ENCODE results near the gene HES2. TPM values are rescaled to one million over a fixed set of nuclear protein-coding genes. Genes with fewer than 3 reads are reported as not detected.
"Not testable (repeated sequence)": the region's sequence is repeated elsewhere in the genome, so short reads cannot be mapped to it uniquely, and the experiment has no call there.

The HES2 gene, protein sequence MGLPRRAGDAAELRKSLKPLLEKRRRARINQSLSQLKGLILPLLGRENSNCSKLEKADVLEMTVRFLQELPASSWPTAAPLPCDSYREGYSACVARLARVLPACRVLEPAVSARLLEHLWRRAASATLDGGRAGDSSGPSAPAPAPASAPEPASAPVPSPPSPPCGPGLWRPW
- 0.24 TPM for total RNA-seq (ENCODE audit: insufficient read depth, low replicate concordance)

- DNase-seq (ENCODE audit: low spot score) = no peak
These were observed at the start of gene HES2 for GRCh38 chr1:6419804-6420453. Gene HES2 (minus strand): TSS chr1:6419919. CDS start chr1:6419820, 99 bp downstream.

- no peak for DNase-seq (ENCODE audit: low spot score)
These were observed 49.2 kb upstream of the HES2 start for GRCh38 chr1:6468729-6469461.

GRCh38 chr1:6467744-6468688 is 48.3 kb upstream of the HES2 start:
- no peak for DNase-seq (ENCODE audit: low spot score)

DNA sequence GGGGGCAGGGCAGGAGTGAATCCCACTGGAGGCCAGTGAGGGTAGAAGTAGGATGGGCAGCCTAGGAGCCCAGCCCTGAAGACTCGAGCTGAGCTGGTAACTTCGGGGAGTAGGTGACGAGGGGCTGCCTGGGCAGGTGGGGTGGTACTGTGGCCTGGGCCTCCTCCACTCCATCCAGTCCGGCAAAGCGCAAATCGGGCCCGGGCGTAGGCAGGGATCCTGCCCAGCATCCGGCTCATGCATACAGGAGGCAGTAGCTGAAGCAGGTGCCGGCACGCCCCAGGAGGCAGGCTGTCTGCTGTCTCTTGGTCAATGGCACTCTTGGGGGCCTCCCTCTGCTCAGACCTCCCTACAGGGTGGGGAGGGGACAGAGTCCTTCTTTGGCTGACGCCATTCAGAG is 47.5 kb upstream of the HES2 start:
- DNase-seq (ENCODE audit: low spot score) = no peak

DNA sequence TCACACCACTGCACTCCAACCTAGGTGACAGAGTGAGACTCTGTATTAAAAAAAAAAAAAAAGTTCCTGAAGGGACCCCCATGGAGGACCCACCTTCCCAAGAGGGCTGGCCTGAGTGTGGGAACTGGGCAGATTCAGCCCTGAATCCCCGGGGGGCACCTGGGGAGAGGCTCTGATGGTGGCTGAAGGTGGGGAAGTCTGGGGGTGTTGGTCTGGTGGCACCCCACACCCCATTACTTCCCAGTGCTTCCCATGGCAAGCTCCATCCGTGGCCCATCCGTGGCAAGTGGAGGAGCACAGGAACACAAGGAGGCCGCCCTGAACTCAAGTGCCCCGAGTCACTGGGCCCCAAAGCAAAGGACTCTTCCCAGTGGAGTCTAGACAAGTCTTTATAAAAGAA is 47.0 kb upstream of the HES2 start:
- DNase-seq (ENCODE audit: low spot score) = no peak

DNA sequence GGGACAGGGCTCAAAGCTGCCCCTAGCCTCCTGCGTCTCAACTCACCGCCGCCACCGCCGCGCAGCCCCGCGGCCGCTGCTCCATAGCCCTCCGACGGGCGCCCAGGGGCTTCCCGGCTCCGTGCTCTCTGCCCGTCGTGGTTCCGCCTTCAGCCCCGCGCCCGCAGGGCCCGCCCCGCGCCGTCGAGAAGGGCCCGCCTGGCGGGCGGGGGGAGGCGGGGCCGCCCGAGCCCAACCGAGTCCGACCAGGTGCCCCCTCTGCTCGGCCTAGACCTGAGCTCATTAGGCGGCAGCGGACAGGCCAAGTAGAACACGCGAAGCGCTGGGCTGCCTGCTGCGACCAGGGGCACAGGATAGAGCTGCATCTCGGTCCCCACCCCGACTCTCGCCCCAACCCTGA is 46.3 kb upstream of the HES2 start, which contains the start of gene TNFRSF25:
Gene TNFRSF25 (minus strand): TSS at position 151 of the 400 bp plus-strand sequence. CDS start 66 bp downstream, at position 85.
- DNase-seq (ENCODE audit: low spot score) = no peak

GRCh38 chr1:6465461-6466005 is 45.8 kb upstream of the HES2 start:
- no peak for DNase-seq (ENCODE audit: low spot score)

DNA sequence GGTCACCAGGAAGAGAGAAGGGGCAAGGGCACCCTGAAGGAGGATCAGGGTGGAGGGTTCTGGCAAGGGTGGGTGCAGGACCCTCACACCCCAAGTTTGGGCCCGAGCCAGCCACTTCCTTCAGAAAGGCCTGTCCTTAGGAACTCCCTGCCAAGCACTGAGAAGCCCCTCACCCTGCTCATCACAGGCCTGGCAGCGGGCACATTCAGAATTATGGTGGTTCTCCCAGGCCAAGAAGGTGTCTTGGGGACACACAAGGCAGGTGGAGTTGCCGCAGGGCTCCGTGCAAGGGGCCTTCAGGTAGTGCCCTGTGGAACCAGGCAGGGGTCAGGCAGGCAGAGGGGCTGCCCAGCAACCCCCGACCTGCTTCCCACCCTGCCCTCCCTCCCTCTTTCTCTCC is 45.2 kb upstream of the HES2 start:
- no peak for DNase-seq (ENCODE audit: low spot score)

DNA sequence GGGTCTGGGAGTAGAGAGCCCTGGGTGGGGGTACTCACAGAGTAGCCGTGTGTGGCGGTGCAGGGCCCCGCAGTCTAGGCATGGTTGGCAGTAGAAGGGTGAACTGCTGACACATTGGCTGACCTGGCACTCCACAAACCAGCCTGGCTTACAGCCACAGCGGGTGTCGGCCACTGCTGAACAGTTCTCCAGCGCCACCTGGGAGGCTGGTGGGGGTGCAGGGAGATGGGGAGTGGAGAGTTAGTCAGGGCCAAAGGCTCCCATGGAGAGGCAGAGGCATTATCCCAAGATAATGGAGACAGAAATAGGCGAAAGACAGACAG is 44.8 kb upstream of the HES2 start:
- DNase-seq (ENCODE audit: low spot score) = no peak

DNA sequence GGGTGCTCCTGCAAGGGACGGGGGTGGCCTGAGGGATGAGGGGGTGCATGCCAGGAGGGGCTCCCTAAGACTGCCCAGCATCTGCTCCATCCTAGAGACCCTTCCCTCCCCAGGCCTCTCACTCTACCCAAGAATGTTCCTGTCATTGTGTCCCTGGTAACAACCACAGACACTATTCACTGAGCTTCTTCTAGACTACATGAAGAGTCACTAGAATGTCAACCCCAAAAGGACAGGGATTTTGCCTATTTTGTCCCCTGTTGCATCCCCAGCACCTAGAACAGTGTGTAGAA is 43.3 kb upstream of the HES2 start:
- DNase-seq (ENCODE audit: low spot score) = no peak

DNA sequence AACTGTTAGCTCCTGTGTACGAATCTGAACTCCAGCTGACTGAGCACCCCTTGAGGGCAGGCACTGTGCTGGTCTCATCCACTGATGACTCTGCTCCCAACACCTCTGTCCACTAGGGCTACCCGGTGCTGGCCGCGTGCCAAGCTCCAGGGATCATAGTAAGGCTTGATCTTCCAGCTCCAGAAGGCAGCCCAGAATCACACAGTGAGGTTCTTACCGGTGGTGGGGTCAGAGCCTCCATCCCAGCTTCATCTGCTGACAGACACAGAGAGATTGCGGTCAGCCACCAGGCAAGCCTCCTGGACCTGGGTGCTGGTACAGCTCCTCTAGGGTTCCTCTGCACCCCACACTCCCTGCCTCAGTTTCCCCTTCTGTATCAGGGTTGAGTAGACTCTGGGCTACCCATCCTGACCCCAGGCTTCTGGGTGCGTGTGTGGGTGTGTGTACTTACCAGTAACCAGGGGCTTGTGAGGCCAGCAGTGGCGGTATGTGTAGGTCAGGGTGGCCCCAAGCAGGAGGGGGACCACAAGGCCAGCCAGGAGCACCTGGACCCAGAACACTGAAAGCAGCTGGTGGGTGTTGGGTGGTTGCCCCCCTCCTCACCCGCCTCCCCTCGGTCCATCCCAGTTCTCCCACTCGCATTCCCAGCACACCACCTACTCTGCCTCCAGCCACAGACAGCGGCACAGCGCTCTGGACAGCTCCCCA is 42.8 kb upstream of the HES2 start:
- DNase-seq (ENCODE audit: low spot score) = no peak

GRCh38 chr1:6461538-6462411 is 42.1 kb upstream of the HES2 start:
- DNase-seq (ENCODE audit: low spot score) = no peak

- no peak for DNase-seq (ENCODE audit: low spot score)
These were observed 41.4 kb upstream of the HES2 start for GRCh38 chr1:6461051-6461530.

DNA sequence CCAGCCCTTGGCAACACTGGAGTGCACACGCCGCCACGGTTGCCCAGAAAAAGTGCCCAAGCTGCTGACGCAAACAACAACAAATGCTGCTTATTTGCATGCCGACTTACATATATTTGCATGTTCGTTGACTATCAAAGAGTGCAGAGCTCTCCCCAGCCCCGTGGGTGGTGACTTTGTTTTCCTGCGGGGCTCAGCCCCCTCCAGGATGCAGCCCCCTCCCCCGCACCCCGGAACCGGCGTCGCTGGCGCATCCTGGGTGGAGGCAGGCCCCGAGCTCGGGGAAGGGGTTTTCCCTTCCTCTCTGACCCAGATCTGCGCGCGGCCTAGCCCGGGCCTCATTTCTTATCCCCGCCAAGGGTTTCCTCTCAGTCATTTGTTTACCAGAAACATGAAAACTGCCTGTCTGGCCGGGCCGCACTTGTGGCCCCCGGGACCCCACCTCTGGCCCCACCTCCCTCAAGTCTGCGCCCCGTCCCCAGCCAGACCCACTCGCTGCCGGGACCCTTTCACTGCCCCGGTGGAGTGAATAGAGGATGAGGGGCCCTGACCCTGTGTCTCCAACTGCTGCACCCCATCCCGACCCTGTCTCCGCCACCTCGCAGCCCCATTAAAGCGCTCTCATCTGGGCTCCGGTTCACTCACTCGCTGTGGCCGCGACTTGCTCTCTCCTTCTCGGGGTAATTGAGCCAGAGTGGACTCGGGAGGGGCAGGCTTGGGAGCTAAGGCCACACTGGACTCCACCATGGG is 40.8 kb upstream of the HES2 start:
- DNase-seq (ENCODE audit: low spot score) = no peak

GRCh38 chr1:6459850-6460265 is 40.1 kb upstream of the HES2 start:
- DNase-seq (ENCODE audit: low spot score) = peak; percentile 20

DNA sequence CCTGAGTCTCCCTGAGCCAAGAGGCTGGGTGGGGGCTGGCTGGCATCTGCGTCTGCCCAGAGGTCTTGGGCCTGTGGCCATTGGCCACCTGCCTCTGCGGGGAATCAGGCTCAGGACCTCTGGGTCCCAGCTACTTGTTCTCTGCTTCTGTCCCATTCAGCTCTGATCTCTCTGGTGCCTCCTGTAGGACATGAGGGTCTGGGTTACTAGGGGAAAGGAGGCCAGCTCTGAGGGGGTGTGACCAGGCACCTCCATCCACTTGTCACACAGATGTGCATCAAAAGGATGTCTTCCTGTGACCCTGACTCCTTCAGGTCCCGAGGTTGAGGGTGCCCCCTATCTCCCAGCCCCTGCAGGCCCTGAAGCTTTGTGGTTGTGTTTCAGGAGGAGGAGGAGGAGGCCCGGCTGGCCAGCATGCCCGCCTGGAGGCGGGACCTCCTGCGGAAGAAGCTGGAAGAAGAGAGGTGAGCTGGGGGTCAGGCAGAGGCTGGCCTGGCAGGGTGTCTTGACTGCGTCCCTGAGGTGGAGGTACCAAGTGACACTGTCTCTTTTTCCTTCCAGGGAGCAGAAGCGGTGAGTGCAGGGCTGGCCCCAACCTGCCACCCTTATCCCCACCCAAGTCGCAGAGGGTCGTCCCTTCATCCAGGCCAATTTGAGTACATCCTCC is 37.2 kb upstream of the HES2 start:
- no peak for DNase-seq (ENCODE audit: low spot score)

- DNase-seq (ENCODE audit: low spot score) = not testable (repeated sequence)
These were observed 36.2 kb upstream of the HES2 start for GRCh38 chr1:6455752-6456520.
